ENCODE results near the gene EPB41L2.
"Not testable (repeated sequence)": the region's sequence is repeated elsewhere in the genome, so short reads cannot be mapped to it uniquely, and the experiment has no call there.

The EPB41L2 gene

GRCh38 chr6:131001945-131002660 lies 60.9 kb downstream of the EPB41L2 start:
- DNase-seq: no peak

- DNase-seq: no peak
Measured at GRCh38 chr6:131001111-131001736, 61.8 kb downstream of the EPB41L2 start.

- no peak for DNase-seq
Measured at GRCh38 chr6:131000544-131000943, 62.5 kb downstream of the EPB41L2 start.

- DNase-seq: no peak
Measured at GRCh38 chr6:130997061-130997753, 65.8 kb downstream of the EPB41L2 start.

DNA sequence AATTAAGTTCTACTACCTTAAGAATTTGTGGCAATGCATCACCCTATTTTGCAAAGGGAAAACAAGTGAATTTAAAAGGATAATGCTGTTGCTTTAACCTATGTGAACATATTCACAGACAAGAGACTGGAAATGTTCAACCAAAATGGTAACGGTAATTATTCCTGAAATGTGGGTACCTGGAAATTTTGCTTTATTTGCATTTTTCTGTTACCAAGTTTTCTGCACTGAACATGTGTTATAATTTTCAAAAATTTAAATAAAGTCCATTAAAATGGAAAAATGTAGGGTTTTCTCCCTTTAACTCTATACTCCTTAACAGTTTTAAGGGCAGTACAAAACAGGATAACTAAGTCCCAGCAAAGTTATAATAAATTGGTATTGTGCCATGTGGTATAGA lies 66.4 kb downstream of the EPB41L2 start:
- DNase-seq: no peak

DNA sequence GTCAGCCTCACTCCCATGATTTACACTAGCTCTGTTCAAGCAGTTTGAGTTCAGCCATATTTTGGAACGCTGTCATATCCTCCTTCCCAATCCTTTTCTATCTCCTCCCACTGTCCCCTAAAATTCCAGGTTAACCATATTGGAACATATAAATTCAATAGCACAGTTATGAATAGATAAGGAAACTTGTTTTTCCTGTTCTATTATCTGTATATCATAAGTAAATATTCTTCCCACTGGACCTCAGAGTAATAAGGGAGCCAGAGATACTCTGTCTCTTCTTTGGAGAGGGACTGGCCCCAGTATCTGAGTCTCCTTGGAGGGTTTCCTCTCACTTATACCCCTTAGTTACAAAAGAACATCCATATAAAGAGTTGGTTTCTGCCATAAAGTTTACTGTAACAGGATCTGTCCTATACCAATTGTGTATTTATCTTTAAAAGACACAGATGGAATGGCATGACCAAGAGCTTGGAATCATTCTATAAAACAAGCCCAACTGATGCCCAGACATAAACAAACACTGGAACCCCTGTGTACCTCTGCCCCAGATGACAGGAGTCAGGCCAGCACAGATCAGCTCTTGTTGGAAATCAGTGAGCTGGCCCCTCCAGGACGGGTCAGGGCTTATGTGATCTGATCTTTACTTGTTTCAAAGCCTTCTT lies 67.1 kb downstream of the EPB41L2 start:
- DNase-seq: no peak

DNA sequence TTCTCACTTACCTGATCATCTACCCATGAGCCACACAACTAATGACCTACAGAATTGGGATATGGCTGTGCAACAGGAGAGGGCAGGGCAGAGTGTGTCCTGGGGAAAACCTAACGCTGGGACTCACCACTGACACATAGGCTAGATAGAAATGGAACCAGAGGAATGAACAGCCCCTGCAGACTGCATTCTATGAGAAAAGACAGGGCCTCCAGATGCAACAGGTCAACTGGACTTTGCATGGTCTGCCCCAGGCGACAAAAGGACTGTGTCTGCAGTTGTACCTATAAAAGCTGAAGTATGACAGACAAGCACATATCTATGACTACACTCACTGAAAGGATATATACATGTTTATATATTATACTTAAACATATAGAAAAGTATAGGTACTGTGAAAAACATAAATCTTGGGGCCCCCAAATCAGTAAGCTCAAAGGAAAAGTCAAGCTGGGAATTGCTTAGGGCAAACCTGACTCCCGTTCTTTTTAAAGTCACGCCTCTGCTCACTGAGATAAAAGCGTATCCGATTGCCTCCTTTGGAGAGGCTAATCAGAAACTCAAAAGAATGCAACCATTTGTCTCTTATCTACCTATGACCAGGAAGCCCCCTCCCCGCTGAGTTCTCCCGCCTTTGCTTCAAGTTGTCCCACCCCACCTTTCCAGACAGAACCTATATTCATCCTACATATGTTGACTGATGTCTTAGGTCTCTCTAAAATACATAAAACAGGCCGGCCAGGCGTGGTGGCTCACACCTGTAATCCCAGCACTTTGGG lies 68.5 kb downstream of the EPB41L2 start:
- DNase-seq: no peak

GRCh38 chr6:130993292-130993765 lies 69.7 kb downstream of the EPB41L2 start:
- no peak for DNase-seq

- no peak for DNase-seq
Measured at GRCh38 chr6:130991422-130992137, 71.5 kb downstream of the EPB41L2 start.

DNA sequence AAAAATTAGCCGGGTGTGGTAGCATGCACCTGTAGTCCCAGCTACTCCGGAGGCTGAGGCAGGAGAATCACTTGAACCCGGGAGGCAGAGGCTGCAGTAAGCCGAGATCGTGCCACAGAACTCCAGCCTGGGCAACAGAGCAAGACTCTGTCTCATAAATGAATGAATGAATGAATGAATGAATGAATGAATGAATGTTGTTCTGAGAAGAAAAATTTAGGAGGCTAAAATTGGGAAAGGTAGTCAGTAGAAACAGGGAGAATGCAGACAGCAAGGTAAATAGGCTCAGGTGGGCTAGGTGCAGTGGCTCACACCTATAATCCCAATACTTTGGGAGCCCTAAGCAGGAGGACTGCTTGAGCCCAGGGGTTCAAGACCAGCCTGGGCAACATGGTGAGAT lies 75.5 kb downstream of the EPB41L2 start:
- DNase-seq: not testable (repeated sequence)

DNA sequence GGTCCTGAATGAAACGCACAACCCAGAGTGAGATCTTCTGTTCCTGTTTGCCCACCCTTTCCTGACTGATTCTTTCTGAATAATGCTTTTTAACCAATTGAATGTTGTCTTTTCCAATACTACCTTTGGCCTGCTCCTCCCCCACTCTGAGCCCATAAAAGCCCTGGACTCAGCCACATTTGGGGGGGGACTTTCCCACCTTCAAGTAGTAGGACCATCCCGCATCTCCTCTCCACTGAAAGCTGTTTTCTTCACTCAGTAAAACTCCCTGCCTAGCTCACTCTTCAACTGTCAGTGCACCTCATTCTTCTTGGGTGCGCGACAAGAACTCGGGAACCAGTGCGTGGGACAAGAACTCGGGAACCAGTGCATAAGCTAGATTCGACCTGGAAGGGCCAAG lies 77.9 kb downstream of the EPB41L2 start:
- DNase-seq: no peak

DNA sequence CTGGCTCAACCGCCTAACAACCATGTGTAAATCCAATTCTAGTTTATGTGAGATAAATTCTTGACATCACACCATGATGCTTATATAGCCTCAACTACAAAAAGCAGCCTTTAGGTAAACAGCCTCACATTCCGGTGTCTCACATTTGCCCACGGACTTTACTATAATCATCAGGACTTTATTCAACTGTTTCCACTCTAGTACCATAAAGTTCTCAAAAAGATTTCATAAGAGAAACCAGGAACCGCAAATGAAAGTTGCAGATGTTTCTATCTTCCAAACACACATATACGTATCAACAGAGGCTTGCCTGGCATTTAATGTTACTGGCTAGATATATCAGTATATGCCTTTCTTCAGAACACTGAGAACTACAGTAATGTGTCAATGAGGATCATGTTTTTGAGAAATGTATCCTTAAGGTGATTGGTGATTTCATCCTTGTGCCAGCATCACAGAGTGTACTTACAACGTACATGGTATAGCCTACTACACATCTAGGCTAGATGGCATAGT lies 80.0 kb downstream of the EPB41L2 start:
- DNase-seq: no peak

DNA sequence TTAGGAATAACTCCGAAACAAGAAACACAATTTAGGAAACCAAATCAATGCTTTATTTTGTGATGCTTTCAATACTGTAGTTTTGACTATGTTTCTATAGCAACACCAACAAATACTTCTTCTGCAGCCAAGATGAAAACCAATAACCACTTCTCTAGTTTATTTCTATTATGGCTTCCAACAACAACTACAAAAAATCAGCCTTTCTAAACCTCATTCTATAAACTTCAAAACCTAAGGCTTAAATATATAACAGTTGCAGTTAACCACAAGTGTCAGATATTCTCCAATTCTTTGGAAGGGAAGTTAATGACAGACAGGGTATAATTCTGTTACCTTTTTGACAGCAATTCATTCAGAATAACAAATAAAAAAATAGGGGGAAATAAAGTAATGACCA lies 80.9 kb downstream of the EPB41L2 start:
- no peak for DNase-seq

- DNase-seq: no peak
Measured at GRCh38 chr6:130981409-130981808, 81.6 kb downstream of the EPB41L2 start.

GRCh38 chr6:130980310-130981032 lies 82.6 kb downstream of the EPB41L2 start:
- DNase-seq: no peak

- no peak for DNase-seq
Measured at GRCh38 chr6:130978660-130979396, 84.2 kb downstream of the EPB41L2 start.

- no peak for DNase-seq
Measured at GRCh38 chr6:130978180-130978579, 84.9 kb downstream of the EPB41L2 start.

DNA sequence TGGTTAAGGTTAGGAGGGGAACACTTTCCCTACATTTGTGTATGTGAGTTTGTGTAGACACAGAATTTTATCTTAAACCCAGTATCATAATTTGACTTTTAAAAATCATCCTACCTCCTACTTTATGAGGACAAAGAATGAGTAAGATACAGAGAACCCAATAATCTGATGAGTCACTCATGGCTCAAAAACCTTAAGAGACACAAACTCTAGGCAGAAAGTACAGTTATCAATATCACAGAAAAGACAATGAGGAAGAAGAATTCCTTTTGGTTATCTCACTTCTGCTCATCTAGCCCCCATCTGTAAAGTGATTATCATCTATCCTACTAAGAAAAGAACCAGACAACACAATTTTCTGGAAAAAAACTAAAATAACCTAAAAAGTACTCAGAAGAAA lies 87.7 kb downstream of the EPB41L2 start:
- DNase-seq: no peak

GRCh38 chr6:130973521-130974277 lies 89.3 kb downstream of the EPB41L2 start:
- no peak for DNase-seq

- DNase-seq: no peak
Measured at GRCh38 chr6:130971504-130971903, 91.5 kb downstream of the EPB41L2 start.
